Kidney epithelial cell (primary cell): ENCODE measurements around the gene YPEL1. TPM values are rescaled to one million over a fixed set of nuclear protein-coding genes. Genes with fewer than 3 reads are reported as not detected.

Source experiments
- DNase-seq: peaks from one replicate; pipeline ENCODE4 v3.0.0-alpha.2; 2010; ENCODE audit warnings: low read depth
- H3K27me3 ChIP-seq: 2 replicates; pipeline ENCODE4 v1.6.0; 2011; ENCODE audit warnings: low read length; ENCODE audit not compliant: control insufficient read depth, insufficient read depth
- H3K36me3 ChIP-seq: 2 replicates; pipeline ENCODE4 v1.5.1; 2011; ENCODE audit warnings: low read length; ENCODE audit not compliant: control insufficient read depth, insufficient read depth
- H3K4me3 ChIP-seq: 2 replicates; pipeline ENCODE4 v1.5.1; 2011; ENCODE audit warnings: low read depth, mild to moderate bottlenecking, control low read depth, low read length
- CTCF ChIP-seq: IDR thresholded peaks from 2 replicates; pipeline ENCODE4 v1.5.1; 2011; ENCODE audit warnings: mild to moderate bottlenecking, moderate library complexity, low read length, control low read depth, inconsistent platforms; ENCODE audit not compliant: insufficient read depth, poor library complexity, severe bottlenecking
- total RNA-seq: library from RNA; depleted of rRNA; stranded (reverse); fragments of >200 nt; gene quantifications from 2 replicates; pipeline ENCODE4 v1.2.3, GENCODE V29; 2015

Gene YPEL1
- total RNA-seq, 1 donor from 2014 or later: 4.9 TPM

- no peak for TF ChIP-seq CTCF
- Histone ChIP-seq H3K27me3 (no peaks in the 10 kb centered on the region), H3K36me3 (peaks cover 6% of the 10 kb centered on the region), H3K4me3 (no peak overlapping the region)
- no peak for DNase-seq
Observed at GRCh38 chr22:21686634-21687393, 48.8 kb downstream of the YPEL1 start.

DNA sequence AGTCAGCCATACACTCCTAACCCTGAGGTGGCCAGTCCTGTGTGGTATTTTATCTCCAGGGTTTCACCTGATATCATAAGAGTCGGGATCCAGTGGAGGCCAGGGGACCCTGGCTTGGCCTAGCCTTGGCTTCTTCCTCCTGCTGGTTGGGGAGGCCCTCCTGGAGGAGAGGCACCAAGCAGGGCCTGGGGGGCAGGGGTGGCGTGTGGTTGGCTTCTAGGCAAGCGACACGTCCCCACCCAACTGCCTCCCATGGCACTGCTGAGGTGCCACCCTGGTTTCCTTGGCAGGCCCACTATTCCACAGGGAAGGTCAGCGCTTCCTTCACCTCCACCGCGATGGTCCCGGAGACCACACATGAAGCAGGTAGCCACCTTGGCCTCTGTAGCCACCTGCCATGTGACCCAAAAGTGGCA is 49.4 kb downstream of the YPEL1 start:
- TF ChIP-seq CTCF: no peak
- DNase-seq: no peak
- Histone ChIP-seq H3K4me3 (no peak overlapping the region), H3K27me3 (no peaks in the 10 kb centered on the region), H3K36me3 (peaks cover 6% of the 10 kb centered on the region)

- no peak overlapping the region for H3K4me3 ChIP-seq
- TF ChIP-seq CTCF: no peak
- H3K27me3 ChIP-seq: no peaks in the 10 kb centered on the region
- H3K36me3 ChIP-seq: peaks cover 6% of the 10 kb centered on the region
- DNase-seq: no peak
Observed at GRCh38 chr22:21685164-21685513, 50.5 kb downstream of the YPEL1 start.

- no peaks in the 10 kb centered on the region for H3K27me3 ChIP-seq
- H3K4me3 ChIP-seq: no peak overlapping the region
- peaks cover 6% of the 10 kb centered on the region for H3K36me3 ChIP-seq
- TF ChIP-seq CTCF: no peak
- no peak for DNase-seq
Observed at GRCh38 chr22:21684492-21685163, 51.0 kb downstream of the YPEL1 start.

DNA sequence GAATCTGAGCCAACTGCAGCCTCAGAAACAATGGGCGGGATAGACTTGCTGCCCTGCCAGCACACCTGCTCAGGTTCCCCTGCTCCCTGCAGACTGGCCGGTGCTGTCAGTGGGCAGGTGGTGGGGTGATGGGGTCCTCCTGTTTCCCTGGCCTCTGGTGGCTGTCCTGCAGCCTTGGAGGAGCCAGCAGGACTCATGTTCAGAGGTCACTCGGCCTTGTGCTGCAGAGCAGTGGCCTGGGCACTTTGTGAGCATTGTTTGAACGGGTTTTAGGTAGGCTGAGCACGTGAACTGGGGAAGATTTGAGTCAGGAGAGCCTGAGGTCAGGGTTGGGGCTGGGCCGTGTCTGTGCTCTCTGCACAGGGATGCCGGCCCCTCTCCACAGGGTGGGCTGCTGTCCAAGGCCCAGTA is 52.2 kb downstream of the YPEL1 start:
- no peak for DNase-seq
- Histone ChIP-seq H3K27me3 (no peaks in the 10 kb centered on the region), H3K4me3 (no peak overlapping the region), H3K36me3 (peaks cover 5% of the 10 kb centered on the region)
- TF ChIP-seq CTCF: no peak
